Measurements from ENCODE around the gene CHCHD2. TPM values are rescaled to one million over a fixed set of nuclear protein-coding genes. Genes with fewer than 3 reads are reported as not detected.

The CHCHD2 gene
- total and polyA plus RNA-seq, 2 of the 13 experiments (the other 11 are each of a cell fraction or from before 2014, with no cell fraction given): 330 to 572 TPM

Small RNA genes within 50 kb of the gene (small RNA-seq; reads per million reads assigned to genes)
- 0 to 18.4 (median 0.20) reads per million in 3 experiments for gene SNORA15 (ENCODE audit: insufficient read depth in 2 of 3, insufficient read length in 3 of 3, low read depth in 2 of 3, low replicate concordance in 1 of 3)
- 0 reads per million in 3 experiments for gene SNORA22B (ENCODE audit: insufficient read depth in 2 of 3, insufficient read length in 3 of 3, low read depth in 2 of 3, low replicate concordance in 1 of 3)

Other genes with a start within 250 kb of the CHCHD2 start
- not detected in 2 replicates for gene SEPTIN14, start 243.7 kb downstream of the CHCHD2 start, total RNA-seq (2016; rRNA removed; fragmentation: Illumina TruSeq; extraction: Trizol)
- gene SEPTIN14, start 243.7 kb downstream of the CHCHD2 start, polyA plus RNA-seq (2011; rRNA removed): not detected in 2 replicates
- 2.3 and 3.4 TPM in 2 replicates for gene ZNF713, start 219.0 kb downstream of the CHCHD2 start, total RNA-seq (2016; rRNA removed; fragmentation: Illumina TruSeq; extraction: Trizol)
- 0.82 and 1.1 TPM in 2 replicates for gene ZNF713, start 219.0 kb downstream of the CHCHD2 start, polyA plus RNA-seq (2011; rRNA removed)
- gene MRPS17, start 154.6 kb downstream of the CHCHD2 start, total RNA-seq (2016; rRNA removed; fragmentation: Illumina TruSeq; extraction: Trizol): 31.3 and 39.2 TPM in 2 replicates
- gene MRPS17, start 154.6 kb downstream of the CHCHD2 start, polyA plus RNA-seq (2011; rRNA removed): 14.9 and 15.9 TPM in 2 replicates
- 40.3 and 56.5 TPM in 2 replicates for gene NIPSNAP2, start 141.9 kb downstream of the CHCHD2 start, total RNA-seq (2016; rRNA removed; fragmentation: Illumina TruSeq; extraction: Trizol)
- gene NIPSNAP2, start 141.9 kb downstream of the CHCHD2 start, polyA plus RNA-seq (2011; rRNA removed): 47.2 and 61.5 TPM in 2 replicates
- gene PSPH, start 55.0 kb downstream of the CHCHD2 start, total RNA-seq (2016; rRNA removed; fragmentation: Illumina TruSeq; extraction: Trizol): 124 and 175 TPM in 2 replicates
- 85.5 and 85.8 TPM in 2 replicates for gene PSPH, start 55.0 kb downstream of the CHCHD2 start, polyA plus RNA-seq (2011; rRNA removed)
- 292 and 425 TPM in 2 replicates for gene CCT6A, start 54.7 kb downstream of the CHCHD2 start, total RNA-seq (2016; rRNA removed; fragmentation: Illumina TruSeq; extraction: Trizol)
- 135 and 219 TPM in 2 replicates for gene CCT6A, start 54.7 kb downstream of the CHCHD2 start, polyA plus RNA-seq (2011; rRNA removed)
- 22.4 and 54.4 TPM in 2 replicates for gene SUMF2, start 42.2 kb downstream of the CHCHD2 start, total RNA-seq (2016; rRNA removed; fragmentation: Illumina TruSeq; extraction: Trizol)
- gene SUMF2, start 42.2 kb downstream of the CHCHD2 start, polyA plus RNA-seq (2011; rRNA removed): 48.0 and 48.9 TPM in 2 replicates
- gene PHKG1, start 13.5 kb downstream of the CHCHD2 start, total RNA-seq (2016; rRNA removed; fragmentation: Illumina TruSeq; extraction: Trizol): 0.44 TPM in 1 of 2 replicates, not detected in the other
- gene PHKG1, start 13.5 kb downstream of the CHCHD2 start, polyA plus RNA-seq (2011; rRNA removed): 0.71 and 1.1 TPM in 2 replicates
- gene NUPR2, start 9.9 kb upstream of the CHCHD2 start, total RNA-seq (2016; rRNA removed; fragmentation: Illumina TruSeq; extraction: Trizol): not detected in 2 replicates
- not detected in 2 replicates for gene NUPR2, start 9.9 kb upstream of the CHCHD2 start, polyA plus RNA-seq (2011; rRNA removed)

Measured in HepG2 (cell line).